ENCODE measurements around the gene C2orf69.
A peak's percentile ranks its signal among the peaks of the same experiment; 100 is the strongest.

The C2orf69 gene

GRCh38 chr2:199916980-199917379 is 5.9 kb downstream of the C2orf69 start:
- no peak for DNase-seq

GRCh38 chr2:199922856-199923255 is 11.8 kb downstream of the C2orf69 start:
- DNase-seq: no peak

DNA sequence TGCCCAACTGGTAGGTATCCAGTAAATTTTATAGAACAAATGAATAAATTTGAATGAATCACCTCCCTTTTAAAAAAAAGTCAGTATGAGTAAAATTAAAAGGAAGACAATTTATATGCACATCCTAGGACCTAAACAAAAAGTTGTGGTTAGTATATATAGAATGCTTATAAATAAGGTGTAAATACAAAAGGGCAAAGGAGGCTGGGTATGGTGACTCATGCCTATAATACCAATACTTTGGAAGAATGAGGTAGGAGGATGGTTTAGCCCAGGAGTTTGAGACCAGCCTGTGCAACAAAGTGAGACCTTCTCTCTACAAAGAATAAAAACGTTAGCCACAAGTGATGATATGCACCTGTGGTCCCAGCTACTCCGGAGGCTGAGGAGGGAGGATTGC is 12.8 kb downstream of the C2orf69 start:
- DNase-seq: no peak

DNA sequence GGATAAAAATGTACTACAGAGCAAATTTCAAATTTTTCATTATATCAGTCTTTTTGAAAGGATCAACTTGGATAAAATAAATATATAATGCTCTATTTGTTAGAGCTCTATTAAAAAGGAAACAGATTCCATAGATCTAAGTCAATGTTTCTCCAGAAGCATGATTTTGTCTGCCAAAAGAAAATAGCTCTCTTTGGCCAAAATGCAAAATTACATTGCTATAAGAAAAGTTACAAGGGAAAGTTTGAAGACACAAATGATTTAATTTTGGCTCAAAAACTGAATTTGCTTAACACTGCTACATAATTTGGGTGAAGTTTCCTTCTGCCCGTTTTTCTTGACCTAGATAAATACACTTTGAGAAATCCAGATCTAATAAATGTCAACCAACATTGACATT is 15.7 kb downstream of the C2orf69 start:
- no peak for DNase-seq

DNA sequence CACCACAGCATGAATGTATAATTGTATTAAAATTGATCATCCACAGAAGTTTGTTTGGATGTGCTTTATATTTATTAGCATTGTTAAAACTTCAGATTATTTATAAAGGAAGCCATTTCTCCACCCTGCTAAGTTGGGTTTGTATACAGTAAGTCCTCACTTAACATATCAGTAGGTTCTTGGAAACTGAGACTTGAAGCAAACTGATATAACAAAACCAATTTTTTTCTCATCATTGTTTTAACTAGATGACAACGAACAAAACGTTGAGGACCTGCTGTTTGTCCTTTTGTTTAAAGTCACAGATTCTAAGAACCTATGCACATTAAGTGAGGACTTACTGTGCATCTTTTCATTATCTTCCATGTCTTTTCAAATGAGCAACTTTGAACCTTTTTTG is 17.1 kb downstream of the C2orf69 start:
- DNase-seq: no peak

GRCh38 chr2:199928626-199929025 is 17.5 kb downstream of the C2orf69 start:
- DNase-seq: no peak

DNA sequence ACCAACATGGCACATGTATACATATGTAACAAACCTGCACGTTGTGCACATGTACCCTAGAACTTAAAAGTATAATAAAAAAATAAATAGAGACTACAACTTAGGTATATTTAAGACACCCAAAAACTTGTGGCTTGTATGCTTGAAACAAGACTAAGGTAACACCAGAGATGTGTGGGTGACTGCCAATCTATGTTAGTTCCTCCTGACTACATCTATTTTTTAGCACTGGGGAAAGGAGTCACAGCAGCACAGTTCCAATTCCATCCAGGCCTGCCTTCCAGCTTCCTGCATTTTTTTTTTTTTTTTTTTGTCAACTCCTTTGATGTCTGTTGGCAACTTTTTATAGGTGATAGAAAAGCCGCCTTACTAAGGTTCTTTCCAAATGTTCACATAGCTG is 18.2 kb downstream of the C2orf69 start:
- DNase-seq: no peak

- DNase-seq: no peak
These were observed 21.3 kb downstream of the C2orf69 start for GRCh38 chr2:199932312-199932855.

GRCh38 chr2:199933466-199933865 is 22.4 kb downstream of the C2orf69 start:
- DNase-seq: no peak

- DNase-seq: peak; percentile 21
These were observed 25.5 kb downstream of the C2orf69 start for GRCh38 chr2:199936554-199936953.

DNA sequence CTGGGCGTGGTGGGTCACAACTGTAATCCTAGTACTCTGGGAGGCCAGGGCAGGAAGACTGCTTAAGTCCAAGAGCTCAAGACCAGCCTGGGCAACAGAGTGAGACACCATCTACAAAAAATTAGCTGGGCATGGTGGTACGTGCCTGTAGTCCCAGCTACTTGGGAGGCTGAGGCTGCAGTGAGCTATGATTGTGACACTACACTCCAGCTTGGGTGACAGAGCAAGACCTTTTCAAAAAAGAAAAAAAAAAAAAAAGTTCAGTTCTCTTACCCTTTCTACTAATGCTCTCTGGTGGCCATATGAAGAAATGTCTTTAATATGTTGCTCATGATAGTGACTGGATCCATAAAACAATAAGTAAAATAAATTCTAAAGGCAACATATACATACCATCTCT is 29.3 kb downstream of the C2orf69 start:
- DNase-seq: peak; percentile 34

- DNase-seq: no peak
These were observed 32.3 kb downstream of the C2orf69 start for GRCh38 chr2:199943373-199943772.

DNA sequence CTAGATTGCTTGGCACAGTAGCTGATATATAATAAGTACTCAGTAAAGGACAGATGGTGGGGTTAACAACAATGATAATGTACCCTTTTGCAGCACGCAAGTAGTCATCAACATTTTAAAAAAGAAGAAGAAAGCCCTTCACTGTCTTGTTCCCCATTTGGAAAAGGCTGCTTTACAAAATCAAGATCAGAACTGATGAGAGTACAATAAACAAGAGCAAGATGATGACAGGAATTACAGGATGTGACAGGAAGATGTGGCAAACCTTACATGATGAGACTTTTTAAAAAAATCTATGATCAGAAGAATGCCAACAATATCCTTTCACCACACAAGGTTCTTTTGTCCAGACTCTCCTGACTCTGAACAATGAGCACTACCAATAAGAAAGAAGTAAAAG is 35.1 kb downstream of the C2orf69 start:
- DNase-seq: no peak

GRCh38 chr2:199946836-199947235 is 35.7 kb downstream of the C2orf69 start:
- DNase-seq: no peak

DNA sequence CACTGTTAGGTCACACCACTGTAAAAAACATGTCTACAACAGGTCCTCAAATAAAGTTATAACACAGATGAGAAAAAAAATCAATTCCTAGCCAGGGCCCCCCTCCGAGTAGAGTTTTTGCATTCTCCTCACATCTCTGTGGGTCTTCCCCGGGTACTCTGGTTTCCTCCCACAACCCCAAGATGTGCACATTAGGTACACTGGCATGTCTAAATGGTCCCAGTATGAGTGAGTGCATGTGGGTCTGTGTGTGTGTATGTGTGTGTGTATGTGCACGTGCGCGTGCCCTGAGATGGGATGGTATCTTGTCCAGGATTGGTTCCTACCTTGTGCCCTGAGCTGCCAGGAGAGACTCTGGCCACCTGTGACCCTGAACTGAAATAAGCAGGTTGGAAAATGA is 39.3 kb downstream of the C2orf69 start:
- no peak for DNase-seq

GRCh38 chr2:199951023-199951422 is 39.9 kb downstream of the C2orf69 start:
- DNase-seq: no peak

DNA sequence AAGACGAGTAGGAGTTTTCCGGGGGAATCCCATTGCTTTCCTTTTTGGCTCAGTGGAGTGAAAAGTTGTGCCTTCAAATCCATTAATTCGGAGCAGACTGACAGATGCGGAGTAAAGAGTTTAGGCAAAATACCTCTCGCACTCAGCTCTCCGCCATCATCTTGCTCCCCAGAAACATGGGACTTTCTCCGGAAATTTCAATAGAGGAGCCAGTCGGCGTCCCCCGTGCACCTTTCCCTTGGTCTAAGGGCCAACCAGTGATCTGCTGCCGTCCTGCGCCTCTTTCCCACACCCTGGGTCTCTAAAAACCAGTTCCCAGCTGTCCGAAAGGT is 43.9 kb downstream of the C2orf69 start:
- DNase-seq: peak; percentile 79

GRCh38 chr2:199955339-199956061 is 44.4 kb downstream of the C2orf69 start, which contains the start of the genes MAIP1 and TYW5:
Gene MAIP1 (plus strand): TSS chr2:199955582. CDS start chr2:199955799, 217 bp downstream.
Gene TYW5 (minus strand): TSS chr2:199955491. CDS start chr2:199955470, 21 bp downstream.
- DNase-seq: peak; percentile 94

- peak; percentile 44 for DNase-seq
These were observed 44.9 kb downstream of the C2orf69 start for GRCh38 chr2:199956062-199956380.

DNA sequence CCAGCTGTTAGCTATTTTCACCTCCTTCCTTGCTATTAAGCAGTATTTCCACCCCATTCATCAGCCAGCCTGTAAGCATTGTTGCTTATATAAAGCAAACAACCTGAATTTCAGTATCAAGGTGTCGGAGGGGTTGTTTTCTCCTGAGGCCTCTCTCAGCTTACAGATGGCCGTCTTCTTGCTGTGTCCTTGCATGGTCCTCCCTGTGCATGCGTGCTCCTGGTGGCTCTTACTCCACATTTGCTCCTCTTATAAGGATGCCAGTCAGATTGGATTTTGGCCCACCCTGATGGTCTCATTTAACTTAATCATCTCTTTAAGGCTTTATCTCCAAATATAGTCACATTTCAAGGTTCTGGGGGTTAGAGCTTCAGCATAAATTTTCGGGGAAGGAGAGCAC is 46.9 kb downstream of the C2orf69 start:
- DNase-seq: no peak

DNA sequence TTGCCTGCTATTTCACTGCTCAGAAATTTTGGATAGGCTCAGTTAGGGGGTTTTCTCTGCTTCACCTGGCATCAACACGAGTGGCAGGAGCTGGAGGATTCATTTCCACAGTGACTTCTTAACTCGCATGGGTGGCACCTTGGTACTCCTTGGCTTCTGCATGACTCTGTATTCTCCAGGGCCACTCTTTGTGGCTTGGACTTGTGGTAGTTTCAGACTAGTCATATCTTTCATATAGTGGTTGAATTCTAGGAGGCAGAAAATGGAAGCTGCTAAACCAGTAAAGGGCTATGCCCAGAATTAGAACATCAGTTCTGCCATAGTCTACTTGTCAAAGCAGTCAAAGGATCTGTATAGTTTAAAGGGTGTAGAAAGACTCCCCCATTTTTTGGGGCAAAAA is 51.1 kb downstream of the C2orf69 start:
- DNase-seq: no peak

DNA sequence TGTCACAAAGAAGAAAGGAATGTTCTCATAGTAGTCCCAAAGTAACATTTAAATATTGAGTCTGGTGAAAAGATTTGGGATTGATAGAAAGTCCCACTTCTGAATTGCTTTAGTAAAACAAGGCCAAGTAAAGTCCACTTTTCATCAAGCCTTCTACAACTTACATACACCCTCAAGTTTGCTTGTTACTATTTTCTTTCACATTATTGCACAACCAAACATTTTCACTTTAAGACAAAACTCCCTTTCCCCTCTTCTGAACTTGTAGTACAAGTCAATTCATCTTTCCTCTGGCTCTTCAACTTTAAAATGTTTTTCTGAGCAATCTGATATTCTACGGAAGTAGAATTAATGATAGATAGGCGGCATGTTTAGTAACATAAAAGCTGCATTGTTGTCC is 55.3 kb downstream of the C2orf69 start:
- no peak for DNase-seq

DNA sequence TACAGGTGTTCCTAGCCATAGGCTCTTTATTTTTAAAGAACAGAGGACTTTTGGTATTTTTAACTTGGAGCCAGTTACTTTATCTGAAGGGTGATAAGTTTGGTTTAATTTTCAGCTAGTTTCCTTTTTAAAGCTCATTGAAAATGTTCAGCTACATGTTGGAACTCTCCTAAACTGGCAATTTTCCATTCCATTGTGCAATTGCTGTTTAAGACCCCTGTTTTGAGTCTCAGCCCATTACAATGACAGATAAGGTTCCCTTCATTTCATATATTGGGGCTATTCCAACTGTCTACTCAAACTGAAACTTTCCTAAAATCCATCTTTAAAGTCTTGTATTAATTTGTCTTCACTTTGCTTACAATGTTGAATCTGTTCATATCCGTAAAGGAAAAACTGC is 55.9 kb downstream of the C2orf69 start:
- DNase-seq: no peak

GRCh38 chr2:199968126-199968525 is 57.0 kb downstream of the C2orf69 start:
- DNase-seq: no peak

DNA sequence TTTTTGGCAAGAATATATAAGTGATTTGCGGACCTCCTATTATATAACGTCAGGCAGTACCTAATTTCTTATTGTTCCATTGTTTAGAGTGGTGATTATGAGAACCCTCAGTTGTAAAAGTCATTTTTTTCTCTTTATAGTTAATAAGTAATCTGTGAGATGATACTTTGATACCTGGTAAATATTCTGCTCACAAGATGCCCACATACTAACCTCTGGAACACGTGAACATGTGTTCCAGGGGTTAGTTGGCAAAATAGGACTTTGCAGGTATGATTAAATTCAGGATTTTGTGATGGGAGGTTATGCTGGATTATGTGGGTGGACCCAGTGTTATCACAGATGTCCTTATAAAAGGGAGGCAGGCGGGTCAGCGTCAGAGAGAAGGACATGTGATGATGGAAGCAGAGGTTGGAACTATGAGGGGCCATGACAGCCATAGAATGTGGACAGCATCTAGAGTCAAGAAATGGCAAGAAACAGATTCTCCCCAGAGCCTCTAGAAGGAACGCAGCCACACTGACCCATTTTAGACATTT is 61.1 kb downstream of the C2orf69 start:
- no peak for DNase-seq

Data from NCI-H82 (cell line).